GM18867 (cell line): ENCODE measurements around the gene PAGE1.
"Not testable (repeated sequence)": the region's sequence is repeated elsewhere in the genome, so short reads cannot be mapped to it uniquely, and the experiment has no call there.

ENCODE experiments used
- ATAC-seq: cut with Tn5 transposase; IDR thresholded peaks from one replicate; pipeline ENCODE4 v1.9.1; 2021; ENCODE audit warnings: mild to moderate bottlenecking, moderate library complexity; ENCODE audit not compliant: unreplicated experiment

The PAGE1 gene, protein sequence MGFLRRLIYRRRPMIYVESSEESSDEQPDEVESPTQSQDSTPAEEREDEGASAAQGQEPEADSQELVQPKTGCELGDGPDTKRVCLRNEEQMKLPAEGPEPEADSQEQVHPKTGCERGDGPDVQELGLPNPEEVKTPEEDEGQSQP

DNA sequence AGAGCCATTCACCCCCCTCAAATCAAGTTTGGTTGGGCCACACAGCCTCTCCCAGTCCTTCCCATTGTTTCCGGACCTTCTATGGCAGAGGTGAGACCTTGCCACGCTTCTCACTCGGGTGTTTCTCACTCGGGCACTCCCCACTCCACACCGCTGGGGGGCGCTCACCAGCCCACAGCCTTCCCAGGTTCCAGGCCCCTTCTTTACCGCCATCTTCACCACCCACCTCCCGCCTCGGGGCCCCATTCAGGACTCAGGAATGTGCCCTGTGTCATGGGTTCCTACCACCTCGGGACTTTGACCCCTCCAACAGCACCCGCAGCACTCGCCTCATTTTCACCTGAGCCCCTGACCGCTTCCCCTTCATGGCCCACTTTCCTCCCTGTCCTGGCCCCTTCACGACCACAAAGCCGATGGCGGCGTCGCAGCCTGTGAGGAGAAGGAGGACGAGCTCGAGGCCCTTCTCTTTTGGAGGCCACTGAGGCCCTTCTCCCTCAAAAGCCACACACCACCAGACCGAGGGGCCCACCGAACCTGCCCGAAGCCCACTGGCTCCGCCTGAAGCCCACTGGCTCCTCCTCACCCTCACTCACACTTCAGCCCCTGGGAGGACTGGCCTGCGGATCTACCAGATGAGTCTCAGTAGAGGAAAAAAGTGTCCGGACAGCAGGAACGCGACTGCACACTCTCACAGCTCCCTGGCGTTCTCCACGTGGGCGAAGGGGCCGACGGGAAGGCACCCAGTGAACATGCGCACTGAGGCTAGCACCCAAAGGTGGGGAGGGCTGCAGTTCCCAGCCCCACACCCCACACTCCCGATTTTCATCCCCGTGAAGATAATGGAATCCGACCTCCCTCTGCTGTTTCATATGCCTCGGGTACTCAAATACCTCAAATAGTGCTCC, at the start of gene PAGE1:
Gene PAGE1 (minus strand): TSS at position 709 of the 905 bp plus-strand sequence. CDS start 1,214 bp downstream, outside the sequence.
- ATAC-seq: no peak

DNA sequence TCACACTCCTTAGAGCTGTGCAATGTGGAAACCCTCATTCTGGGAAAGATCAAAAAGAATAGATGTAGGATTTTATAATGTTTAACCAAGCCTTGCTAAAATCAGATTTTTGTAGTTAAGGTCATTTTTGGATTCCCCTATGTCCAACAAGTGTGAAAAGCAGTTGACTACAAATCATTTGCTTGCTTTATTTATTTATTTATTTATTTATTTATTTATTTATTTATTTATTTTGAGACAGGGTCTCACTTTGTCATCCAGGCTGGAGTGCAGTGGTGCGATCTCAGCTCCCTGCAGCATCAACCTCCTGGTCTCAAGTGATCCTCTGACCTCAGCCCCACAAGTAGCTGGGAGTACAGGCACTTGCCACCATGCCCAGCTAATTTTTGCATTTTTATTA, 45.7 kb upstream of the PAGE1 start:
- not testable (repeated sequence) for ATAC-seq

DNA sequence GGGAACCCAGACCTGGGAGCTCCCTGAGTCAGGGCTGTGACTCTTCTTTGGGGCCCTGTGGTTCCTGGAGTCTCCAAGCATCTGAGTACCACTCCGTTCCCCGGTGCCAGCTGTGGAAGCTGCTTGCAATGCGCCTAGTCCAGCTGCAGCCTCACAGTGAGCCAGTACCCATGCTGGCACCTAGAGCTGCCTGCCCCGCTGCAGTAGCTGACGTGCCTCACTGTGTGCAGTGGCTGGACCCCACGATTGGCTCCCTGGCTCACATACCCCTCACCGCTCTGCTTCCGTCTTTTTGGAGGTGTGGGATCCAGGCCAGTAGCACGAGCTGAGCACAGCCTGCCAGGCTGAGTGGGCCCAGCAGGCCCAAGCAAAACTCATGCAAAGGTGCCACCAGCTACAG, 32.1 kb upstream of the PAGE1 start:
- no peak for ATAC-seq

DNA sequence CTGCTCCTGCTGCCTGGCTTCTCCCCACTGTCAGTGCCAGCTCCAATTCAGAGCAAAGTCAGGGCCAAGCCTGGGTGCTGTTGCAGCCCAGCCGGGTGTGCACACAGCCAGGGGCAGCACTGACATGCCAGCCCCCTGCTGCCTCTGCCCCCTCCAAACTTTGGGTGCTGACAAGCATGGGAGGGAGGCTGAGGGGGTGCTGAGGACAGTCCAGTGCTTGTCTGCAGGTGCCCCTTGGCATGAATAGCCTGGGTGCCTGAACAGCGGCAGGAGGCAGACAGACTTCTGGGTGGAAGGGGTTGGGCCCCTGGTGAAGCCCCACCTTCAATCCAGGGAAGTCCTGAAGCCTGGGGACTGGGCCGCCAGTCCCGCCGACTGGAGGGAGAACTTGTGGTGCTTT, 31.2 kb upstream of the PAGE1 start:
- no peak for ATAC-seq

DNA sequence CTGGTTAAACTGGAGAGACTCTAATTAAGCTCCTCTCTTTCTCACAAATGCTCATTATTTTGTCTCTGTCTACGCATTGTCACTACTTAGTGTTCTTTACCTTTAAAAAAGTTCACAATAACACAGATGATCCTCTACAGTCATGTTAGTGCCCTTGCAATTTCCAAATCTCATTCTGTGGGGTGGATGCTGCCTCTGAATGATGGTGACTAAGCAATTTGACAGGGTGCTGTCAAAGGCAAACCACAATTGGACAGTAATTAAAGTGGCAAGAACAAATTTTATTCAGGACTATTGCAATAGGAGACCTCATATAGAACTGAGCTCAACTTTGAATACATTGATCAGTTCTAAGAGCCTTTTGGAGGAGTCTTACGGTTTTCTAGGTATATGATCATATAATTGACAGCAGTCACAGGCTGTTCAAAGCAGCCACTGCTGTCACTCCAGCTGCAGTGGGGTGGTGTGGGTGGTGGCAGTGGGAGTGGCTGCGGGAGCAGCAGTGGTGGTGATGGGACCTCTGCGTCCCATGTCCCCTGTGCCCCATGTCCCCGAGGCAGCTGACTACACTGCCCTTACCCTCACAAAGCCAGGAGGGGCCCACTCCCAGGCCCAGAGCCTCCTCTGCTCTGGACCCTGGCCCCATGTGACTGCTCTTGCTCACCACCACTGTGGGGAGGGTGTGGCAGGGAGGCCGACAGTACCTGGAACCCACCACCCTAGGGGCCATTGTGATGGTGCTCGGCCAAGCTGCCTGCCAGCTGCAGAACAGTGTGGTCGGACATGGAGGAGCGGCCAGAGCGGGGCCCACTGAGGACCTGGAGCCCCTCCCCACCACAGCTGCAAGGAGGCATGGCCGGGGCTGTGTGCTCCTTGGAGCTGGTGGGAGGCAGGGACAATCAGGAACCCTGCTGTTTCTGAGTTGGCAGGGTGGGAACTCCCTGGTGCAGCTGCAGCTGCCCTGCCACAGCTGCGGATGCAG, 30.4 kb upstream of the PAGE1 start:
- ATAC-seq: no peak

DNA sequence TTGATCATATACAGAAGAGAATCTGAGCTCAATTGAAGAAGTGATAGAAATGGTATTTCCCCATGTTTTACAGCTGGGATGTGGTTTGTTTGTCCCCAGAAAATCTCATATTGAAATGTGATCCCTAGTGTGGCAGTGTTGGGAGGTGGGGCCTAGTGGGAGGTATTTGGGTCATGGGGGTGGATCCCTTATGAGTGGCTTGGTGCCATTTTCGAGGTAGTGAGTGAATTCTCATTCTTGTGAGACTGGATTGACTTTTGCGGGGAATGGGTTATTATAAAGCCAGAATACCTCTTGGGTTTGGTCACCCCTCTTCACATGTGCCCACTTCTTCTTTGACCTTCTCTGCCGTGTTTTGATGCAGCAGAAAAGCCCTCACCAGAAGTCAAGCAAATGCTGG, 29.6 kb upstream of the PAGE1 start:
- no peak for ATAC-seq

DNA sequence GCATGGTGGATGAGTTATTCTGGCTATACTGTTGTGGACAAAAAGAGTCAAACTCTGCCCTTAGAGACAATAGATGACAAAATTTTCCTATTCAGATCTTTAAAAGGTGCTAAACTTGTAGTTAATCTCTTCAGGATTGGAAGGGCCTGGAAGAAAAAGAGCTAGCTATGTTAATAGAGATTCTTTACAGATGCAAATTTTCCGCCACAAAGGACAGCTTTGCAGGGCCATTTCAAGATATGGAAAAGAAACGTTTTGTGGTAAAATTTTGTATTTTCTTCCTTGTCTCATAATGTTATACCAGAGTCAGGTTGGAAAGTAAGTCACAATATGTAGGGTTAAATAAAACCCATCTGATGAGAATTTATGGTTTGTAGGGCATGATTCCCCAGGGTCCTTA, 24.3 kb upstream of the PAGE1 start:
- ATAC-seq: not testable (repeated sequence)

DNA sequence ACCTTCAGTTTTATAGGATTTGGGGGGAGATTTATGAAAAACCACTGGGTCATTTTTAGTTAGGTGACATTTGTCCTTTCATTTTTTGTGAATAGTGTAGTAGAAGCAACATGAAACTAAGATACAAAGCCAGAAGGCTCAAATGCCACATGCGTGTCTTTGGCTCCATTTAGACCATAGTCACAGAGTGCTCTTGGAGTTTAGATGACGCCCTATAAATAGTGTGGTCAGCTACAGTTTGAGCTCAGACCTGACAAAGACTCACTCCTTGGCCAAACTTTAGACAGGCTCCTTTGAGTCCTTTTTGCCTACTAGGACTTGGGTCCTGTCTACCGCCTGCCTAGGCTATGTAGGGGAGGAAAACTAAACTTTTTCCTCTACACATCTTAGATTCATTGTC, 16.8 kb upstream of the PAGE1 start:
- ATAC-seq: no peak

DNA sequence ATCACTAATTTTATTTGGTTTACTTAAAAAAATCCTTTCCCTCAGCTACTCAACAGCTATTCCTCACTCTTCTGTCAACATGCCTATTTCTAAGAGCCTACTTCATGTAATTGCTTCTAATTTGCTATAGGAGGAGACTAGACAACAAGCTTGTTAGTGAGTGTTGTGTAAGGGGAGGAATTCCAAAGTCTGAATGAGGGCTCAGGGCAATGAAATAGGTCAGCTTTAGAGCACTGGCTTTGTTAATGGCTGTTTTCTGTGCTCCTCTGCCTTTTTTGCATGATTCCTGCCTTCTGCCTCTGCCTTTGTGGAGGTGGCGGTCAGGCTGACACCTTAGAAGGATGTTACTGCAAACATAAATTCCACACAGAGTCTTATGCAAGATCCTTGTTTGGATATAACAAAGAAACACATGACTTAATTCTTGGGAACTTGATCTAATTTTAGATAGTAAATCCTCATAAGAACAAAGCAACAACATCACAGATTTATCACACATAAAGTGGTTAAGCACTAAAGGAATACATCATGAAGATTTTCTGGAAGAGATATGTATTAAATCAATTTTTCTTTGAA, 15.0 kb upstream of the PAGE1 start:
- ATAC-seq: no peak

DNA sequence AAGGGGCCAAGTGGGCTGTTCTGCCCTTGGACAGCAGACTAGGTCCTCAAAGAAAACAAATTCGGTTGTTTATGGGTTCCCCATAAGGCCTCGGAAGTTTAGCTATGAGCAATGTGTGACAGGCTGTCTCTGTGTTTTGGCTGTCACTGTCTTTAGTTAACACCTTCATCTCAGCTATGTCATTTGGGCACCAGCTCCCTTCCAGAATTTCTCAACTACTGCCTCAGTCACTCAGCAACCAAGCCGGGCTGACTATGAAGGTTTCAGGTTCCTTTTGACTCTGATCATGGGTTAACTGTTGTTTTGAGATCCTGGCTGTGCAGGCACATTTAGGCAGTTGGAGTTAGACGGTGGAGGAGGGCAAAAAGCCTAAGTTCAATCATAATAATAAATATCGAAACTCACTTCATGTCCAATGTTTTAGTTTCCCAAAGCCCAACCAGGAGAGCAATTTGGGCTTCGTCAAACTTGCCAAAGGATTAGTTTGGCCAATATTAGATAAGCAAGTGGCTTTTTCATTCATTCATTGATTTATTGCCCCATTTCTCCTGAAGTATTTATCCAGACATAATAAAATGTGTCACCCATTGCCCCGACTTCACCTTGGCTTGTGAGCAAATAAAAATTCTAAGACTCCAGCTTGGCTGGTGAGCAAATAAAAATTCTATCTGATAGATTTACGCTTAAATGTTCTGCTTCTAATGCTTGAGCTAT, 9.1 kb upstream of the PAGE1 start:
- no peak for ATAC-seq

DNA sequence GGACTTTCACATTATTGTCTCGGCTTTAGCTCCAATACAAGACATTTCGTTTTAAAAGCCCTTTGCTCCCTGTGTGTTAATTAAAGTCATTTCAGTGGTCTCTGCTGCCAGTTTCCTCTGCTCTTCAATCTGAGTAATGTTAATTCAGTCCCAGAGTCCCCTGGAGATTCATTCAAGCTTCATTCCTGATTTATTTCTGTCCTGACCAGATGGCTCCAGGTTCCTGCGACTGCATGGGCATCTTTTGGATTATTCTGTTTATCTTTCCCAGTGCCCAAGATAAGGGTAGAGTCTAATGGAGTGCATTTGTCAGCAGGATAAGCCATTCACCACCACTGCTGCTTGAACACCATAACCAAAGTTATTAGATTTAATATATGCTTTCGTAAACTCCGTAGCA, 6.1 kb upstream of the PAGE1 start:
- no peak for ATAC-seq

DNA sequence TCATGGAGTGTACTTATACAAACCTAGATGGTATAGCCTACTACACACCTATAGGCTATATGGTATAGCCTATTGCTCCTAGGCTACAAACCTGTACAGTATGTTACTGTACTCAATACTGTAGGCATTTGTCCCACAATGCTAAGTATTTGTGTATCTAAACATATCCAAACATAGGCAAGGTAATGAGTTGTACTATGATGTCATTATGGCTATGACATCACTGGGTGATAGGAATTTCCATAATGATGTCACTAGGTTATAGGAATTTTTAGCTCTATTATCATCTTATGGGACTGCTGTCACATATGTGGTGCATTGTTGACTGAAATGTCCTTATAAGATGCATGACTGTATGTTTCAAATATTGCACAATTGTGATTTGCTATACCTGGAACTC, 5.5 kb upstream of the PAGE1 start:
- ATAC-seq: no peak

DNA sequence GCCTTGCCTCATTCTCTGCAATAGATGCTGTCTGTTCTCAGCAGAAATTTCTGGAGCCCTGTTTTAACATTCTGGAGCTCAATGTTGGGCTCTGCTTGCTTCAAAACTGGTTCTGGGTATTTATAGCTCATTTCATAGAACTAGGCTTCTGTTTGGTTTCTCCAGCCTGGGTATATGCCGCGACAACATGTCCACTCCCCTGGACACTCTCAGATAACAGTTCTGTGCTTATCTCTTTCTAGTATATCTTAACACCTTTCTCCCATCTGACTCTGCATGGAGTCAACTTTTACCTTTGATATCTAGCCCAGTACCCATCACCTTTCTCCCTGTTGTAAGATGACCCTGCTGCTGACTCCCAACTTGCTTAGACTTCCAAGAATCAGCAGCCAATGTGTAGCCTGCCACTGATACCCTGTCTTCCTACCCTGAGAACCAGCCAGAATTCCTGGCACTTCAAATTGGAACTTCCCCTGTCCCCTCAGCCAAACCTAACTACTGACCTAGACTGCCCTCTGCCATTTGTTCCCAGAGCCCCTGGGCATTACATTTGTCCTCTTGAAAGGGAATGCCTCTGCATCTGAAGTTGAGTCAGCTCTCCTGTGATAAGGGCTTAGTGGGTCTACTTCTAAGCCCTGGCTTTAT, 20.6 kb downstream of the PAGE1 start:
- ATAC-seq: no peak

DNA sequence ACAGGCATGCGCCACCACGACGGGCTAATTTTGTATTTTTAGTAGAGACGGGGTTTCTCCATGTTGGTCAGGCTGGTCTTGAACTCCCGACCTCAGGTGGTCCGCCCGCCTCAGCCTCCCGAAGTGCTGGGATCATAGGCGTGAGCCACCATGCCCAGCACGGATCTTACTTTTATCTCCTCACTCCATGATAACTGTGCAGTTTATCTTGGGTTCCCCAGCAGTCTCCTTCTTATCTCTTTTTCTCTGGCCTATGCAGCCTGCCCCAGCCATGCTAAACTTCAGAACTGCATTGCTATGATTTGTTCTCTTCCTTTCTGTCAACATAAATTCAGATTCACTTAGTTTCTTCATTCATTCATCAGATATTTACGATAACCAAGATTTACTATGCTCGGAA, 22.4 kb downstream of the PAGE1 start:
- ATAC-seq: no peak

DNA sequence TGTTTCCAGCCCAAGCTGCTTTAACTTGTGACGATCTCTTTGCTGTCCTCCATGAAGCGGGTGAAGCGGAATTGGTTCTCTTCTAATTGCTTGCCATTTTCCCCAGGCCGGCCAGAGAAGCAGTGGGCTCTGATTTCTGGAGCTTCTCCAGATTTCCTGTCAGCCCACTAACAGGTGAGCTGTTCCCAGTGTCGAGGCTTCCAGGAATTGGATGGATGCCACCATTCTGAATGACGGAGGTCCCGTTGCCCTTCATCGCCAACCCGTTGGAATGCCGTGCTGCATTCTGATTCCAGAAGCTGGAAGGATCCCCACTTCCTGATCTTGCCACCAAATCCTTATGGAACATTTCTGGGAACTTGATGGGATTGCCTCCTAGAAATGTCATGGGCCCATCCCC, 31.0 kb downstream of the PAGE1 start:
- ATAC-seq: no peak

DNA sequence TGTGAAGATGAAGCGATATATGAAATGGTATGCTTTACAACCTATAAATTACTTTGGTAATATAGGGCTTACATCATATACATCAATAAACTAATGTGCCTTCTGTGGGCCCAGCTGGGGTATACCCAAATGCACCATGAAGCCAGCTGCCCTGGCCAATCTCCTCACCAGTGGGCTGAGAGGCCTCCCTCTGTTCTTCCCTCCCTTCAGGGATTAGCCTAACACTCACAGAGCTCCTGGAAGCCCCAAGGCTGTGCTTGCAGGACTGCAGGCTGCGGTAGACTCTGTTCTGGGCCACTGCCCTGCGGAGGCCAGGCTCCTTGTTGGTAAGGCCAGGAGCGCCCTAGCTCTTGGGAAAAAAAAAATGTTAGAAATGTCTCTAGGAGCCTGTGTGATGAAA, 33.9 kb downstream of the PAGE1 start:
- no peak for ATAC-seq

DNA sequence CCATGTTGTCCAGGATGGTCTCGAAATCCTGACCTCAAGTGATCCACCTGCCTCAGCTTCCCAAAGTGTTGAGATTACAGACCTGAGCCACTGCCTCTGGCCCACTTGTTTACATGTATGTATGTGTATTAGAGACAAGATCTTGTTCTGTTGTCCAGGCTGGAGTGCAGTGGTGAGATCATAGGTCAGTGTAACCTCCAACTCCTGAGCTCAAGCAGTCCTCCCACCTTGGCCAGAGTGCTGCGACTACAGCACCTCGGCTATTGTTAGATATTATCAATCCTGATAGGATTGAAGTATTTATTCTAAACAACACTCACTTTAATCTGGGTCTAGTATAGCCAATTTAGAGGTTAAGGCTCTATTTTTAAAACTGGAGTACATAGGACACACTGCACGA, 36.0 kb downstream of the PAGE1 start:
- no peak for ATAC-seq

DNA sequence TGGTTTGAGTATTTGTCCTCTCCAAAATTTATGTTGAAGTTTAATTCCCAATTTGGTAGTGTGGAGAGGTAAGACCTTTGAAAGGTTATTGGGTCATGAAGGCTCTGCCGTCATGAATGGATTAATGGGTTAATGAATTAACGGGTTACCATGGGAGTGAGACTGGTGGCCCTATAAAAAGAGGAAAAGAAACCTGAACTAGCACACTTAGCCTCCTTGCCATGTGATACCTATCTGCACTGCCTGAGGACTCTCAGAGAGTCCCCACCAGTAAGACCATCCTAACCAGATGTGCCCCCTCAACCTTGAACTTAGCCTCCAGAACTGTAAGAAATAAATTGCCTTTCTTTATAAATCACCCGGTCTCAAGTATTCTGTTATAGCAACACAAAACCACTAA, 39.3 kb downstream of the PAGE1 start:
- ATAC-seq: no peak

DNA sequence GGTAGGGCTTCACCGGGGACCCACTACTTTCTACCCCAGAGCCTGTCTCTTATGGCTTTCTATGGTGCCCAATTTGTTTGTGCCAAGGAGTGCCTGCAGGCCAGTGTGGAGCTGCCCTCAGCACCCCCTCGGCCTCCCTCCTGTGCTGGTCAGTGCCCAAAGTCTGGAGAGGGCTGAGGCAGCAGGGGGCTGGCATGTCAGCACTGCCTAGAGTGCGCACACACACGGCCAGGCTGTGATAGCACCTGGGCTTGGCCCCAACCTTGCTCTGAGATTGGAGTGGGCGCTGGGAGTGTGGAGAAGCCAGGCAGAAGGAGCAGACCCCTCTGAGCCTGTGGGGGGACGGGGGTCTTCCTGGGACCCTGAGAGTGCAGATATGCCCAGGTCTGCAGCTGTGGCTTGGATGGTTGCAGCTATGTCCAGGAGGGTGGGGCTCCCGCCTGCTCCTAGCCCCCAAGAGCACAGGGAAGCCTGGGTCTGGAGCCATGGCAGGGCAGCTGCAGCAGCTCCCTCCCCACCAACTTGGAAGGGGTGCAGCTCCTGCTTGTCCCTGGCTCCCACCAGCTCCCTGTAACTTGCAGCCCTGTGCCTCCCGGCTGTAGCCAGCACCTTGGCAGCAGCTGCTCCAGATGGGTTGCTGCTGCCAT, 50.7 kb downstream of the PAGE1 start:
- ATAC-seq: no peak
